Endothelial cell of umbilical vein (primary cell): ENCODE results near the gene RABEP2.

Experiments
- CTCF ChIP-seq, 2 donors: IDR thresholded peaks; 1 replicate in 1 of 2; 2 replicates in 1 of 2; pipeline ENCODE4 v1.5.1; 2011; ENCODE audit warnings: low read length in 2 of 2, mild to moderate bottlenecking in 2 of 2, moderate library complexity in 2 of 2, control low read depth in 1 of 2, inconsistent platforms in 1 of 2, low read depth in 1 of 2; ENCODE audit not compliant: insufficient read depth in 1 of 2; ENCODE audit errors: extremely low read depth in 1 of 2
- EZH2 ChIP-seq: IDR thresholded peaks from 2 replicates; pipeline ENCODE4 v1.6.1; 2012; ENCODE audit warnings: borderline replicate concordance, low read depth, mild to moderate bottlenecking, moderate library complexity, low read length, inconsistent platforms; ENCODE audit not compliant: severe bottlenecking
- FOS ChIP-seq: IDR thresholded peaks from 2 replicates; pipeline ENCODE4 v1.6.1; 2011; ENCODE audit warnings: mild to moderate bottlenecking, low read length, moderate library complexity, borderline replicate concordance; ENCODE audit not compliant: insufficient read depth
- GATA2 ChIP-seq: IDR thresholded peaks from 2 replicates; pipeline ENCODE4 v1.7.0; 2011; ENCODE audit warnings: low read depth, mild to moderate bottlenecking, moderate library complexity, mixed read lengths, low read length; ENCODE audit not compliant: insufficient read length, insufficient read depth
- MAX ChIP-seq: IDR thresholded peaks from 2 replicates; pipeline ENCODE4 v1.6.1; 2011; ENCODE audit not compliant: insufficient read depth, insufficient read length
- POLR2A ChIP-seq: IDR thresholded peaks from 2 replicates; pipeline ENCODE4 v1.6.1; 2012; ENCODE audit warnings: low read depth, mild to moderate bottlenecking, control low read depth, low read length
- POLR2AphosphoS5 ChIP-seq: IDR thresholded peaks from 2 replicates; pipeline ENCODE4 v1.6.1; 2012; ENCODE audit warnings: low read depth, mild to moderate bottlenecking, control low read depth, low read length, moderate library complexity; ENCODE audit not compliant: insufficient read depth

DNA sequence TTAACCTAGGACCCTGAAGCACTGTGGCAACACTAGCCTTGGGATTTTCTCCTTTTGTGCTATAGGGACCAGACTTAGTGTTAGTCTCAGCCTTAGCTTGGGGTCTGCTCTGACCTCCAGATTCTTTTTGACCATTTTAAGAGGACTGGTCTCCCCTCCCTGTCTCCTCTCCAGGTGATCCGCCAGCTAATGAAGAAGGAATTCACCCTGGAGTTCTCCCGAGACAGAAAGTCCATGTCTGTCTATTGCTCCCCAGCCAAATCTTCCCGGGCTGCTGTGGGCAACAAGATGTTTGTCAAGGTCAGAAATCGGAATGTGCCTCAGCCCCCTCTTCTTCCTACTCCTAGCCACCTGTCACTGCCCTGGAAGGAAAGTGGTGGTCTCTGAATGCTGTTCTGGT is 27.2 kb downstream of the RABEP2 start:
- no peak for TF ChIP-seq CTCF (IDR thresholded peaks at IDR 0.05; ENCODE audit: extremely low read depth in 1 of 2, insufficient read depth in 1 of 2, low read depth in 1 of 2, low read length in 2 of 2)
- no peak for TF ChIP-seq POLR2A
- TF ChIP-seq FOS, result no peak
- TF ChIP-seq MAX, result no peak
- TF ChIP-seq POLR2AphosphoS5, result no peak
- TF ChIP-seq EZH2, result no peak
- no peak for TF ChIP-seq GATA2
